Neural progenitor cell (in vitro differentiated cells): ENCODE results near the gene SENP1.

Experiments used
- CTCF ChIP-seq: fragments of 200-600 bp; sonication (generic); IDR thresholded peaks from 2 replicates; pipeline ENCODE4 v1.5.1; 2017; ENCODE audit warnings: antibody characterized with exemption, mild to moderate bottlenecking
- EZH2phosphoT487 ChIP-seq: fragments of 200-600 bp; sonication (generic); IDR thresholded peaks from 2 replicates; pipeline ENCODE4 v1.6.1; 2017; ENCODE audit warnings: antibody characterized with exemption

GRCh38 chr12:48128800-48129199 is 22.9 kb upstream of the SENP1 start:
- TF ChIP-seq CTCF (no peak), EZH2phosphoT487 (no peak)
